Activated T-helper 1 cell treated with Interleukin-2 at 50 U/mL for 16 hours (primary cell): ENCODE data around the gene CNIH2.
"Not testable (repeated sequence)": the region's sequence is repeated elsewhere in the genome, so short reads cannot be mapped to it uniquely, and the experiment has no call there.

Experiments
- DNase-seq: peaks from one replicate; pipeline ENCODE4 v3.0.0-alpha.2; 2020; ENCODE audit warnings: low read depth

Gene CNIH2

DNA sequence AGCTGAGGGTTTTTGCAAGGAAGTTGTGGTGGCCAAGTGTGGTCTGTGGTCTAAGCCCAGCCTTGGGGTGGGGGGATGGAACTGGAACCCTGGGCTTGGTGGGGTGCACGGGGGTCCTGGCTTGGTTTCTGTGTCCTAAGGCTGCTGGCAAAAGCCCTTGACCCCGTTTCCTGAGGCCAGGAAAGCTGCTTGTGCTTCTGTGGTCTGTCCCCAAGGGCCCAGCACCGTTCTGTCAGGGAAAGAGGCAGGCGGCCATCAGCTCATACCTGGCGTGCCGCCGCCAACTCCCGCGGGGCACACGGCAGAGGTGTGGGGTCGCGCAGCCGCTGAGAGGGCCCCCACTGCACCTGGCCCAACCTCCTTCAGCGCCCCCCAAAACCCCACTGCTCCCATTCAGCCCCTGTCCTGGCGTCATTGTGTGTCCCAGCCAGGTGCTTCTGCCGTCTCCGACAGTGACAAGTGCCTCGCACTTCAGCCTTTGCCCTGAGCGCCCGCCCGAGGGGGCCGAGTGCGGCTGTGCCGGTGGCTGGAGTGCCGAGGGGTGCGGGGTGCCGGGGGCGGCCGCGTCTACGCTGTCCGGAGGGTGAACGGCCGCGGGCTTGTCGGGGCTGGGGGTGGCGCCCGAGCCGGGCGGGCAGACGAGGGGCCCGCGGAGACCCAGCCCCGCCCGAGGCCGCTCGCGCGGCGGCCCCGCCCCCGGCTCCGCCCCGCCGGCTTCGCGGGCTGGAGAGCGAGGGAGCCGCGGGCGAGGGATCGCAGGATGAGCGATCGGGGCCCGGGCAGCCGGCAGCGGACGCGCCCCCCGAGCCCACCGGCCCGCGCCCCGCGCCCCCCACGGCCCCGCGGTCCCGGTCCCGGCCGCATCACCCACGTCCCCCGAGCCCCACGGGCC, at the start of gene CNIH2:
CNIH2 (plus strand) TSS at position 705 of the 892 bp plus-strand sequence. CDS start 282 bp downstream, outside the sequence.
- peak; percentile 34 for DNase-seq

DNA sequence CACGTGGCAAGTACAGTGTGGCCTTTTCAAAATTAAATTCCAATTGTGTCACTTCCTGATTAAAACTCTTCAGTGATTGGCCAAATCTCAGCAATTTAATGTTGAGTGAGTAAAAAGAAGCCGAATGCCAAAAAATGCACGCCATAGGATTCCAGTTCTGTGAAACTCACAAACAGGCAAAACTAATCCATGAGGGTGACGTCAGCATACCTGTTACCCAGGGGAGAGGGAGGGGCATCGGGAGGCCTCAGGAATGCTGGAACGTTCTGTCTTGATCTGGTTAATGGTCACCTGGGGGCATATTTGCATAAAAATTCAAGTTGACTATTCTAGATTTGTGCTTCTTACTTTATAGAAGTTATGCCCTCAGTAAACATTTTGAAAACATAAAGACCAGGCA, 49.5 kb upstream of the CNIH2 start:
- no peak for DNase-seq

DNA sequence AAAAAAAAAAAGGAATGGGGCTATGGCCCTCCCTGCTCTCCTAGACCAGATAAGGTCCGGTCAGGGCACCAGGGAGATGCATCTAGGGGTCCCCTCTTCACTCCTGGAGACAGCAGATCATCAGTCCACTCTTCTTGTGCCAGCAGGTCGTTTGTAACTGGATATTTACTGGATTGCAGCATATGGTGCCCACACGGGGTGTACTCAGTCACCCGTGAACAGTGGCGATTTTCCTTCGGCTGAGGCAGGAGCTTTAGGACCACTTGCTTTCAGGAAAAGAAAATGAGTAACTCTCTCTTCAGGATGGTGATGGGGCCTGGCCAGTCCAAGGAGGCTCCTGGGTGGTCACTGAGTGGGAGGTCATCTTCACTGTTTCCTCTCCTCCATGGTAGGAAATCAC, 47.8 kb upstream of the CNIH2 start:
- DNase-seq: no peak

DNA sequence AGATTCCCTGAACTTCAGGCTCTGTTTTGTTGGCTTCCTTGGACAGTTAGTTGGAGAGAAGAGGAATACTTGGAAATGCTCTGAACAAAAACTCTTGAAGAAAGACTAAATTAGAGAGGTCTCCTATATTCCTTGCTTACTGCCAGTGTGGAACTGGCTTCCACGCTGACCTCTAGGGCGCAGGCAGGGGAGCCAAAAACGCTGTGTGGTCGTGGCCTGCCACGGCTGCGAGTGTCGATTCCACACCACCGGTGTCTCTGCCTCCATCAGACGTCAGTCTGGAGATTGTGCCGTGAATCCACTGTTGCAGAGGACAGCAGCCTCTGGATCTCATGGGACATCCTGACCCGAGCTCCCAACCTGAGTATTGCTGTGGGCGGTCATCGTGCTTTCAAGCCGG, 47.0 kb upstream of the CNIH2 start:
- DNase-seq: no peak

DNA sequence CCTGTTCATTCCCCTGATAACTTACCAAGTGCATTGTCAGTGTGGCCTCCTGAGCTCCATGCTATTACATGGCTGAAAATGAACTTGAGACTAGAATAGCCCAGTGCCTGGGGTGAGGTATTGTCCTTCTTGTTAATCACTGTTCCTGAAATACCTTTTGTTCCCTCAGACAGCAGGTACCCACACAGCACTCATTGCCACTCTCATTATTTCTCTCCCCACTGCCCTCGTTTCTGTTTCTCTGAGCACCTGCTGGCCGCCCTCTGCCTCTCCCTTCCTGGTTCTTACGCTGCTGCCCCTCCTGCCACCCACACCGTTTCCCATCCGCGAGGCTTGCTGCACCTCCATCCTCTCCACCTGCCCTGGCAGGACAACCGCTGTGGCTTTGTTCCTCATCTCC, 46.4 kb upstream of the CNIH2 start:
- DNase-seq: no peak

DNA sequence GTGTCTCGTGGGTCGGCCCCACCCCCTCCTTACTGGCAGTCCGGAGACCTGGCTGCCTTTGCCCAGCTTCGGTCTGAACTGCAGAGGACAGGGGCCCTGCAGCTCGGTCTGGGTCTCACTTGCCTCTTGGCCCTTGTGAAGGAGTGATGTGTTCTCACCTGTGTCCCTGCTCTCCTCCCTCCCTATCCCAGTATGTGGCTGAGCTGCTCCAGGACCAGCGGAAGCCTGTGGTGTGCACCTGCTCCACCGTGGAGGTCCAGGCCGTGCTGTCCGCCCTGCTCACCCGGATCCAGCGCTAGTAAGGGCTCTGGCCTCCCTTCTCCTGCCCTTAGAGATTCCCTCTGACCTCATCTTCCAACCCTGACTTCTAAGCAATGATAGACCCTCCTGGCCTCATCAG, 45.2 kb upstream of the CNIH2 start:
- DNase-seq: no peak

DNA sequence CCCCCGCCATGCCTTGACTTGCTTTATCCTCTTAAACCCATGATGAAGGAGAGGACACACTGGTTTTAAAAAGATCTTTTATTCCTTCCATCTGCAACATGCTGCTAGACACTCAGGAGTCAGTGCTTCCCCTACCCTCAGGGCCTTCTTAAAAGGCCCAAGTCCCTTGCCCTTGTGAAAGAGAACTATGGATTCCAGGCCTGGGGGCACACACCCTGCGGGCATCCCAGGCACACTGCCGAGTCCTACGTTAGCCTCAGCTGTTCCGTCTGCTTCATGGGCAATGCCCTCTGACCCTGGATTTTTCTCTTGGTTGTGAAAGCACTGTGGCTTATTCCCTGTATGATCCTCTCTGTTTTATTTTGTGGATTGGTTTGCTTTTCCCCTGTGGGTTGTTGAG, 44.7 kb upstream of the CNIH2 start:
- DNase-seq: no peak

DNA sequence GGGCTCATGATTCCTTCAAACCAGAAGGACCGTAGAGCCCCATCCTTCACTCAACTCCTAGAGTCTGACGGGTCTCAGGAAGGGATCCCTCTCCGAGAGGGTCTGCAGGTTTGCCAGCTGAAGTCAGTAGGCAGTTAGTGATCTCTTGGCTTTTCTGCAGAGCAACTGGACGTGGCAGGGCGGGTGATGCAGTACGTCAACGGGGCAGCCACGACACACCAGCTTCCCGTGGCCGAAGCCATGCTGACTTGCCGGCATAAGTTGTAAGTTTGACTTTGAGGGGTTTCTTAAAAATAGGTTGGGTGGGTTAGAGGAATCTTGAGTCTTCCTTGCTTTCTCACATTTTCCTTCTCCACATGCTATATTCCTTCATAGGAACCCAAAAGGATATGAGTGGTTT, 42.8 kb upstream of the CNIH2 start:
- DNase-seq: no peak

DNA sequence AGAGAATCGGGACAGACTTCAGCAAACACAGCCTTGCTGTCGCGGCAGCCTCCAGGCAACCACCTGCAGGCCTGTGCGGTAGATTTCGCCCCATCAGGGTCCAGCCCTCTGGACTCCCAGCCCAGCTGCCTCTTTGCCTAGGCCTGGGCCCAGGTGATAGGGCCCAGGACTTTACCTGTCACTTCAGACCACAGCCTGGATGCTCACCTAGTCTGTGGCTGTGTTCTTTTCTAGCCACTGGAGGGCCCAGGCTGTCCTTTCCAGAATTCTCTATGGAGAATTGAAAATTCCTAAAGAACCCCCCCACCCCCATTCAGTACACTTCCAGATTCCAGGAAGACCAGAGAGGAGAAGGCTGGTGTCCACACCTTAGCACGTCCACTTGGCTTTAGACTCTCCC, 40.1 kb upstream of the CNIH2 start:
- no peak for DNase-seq

DNA sequence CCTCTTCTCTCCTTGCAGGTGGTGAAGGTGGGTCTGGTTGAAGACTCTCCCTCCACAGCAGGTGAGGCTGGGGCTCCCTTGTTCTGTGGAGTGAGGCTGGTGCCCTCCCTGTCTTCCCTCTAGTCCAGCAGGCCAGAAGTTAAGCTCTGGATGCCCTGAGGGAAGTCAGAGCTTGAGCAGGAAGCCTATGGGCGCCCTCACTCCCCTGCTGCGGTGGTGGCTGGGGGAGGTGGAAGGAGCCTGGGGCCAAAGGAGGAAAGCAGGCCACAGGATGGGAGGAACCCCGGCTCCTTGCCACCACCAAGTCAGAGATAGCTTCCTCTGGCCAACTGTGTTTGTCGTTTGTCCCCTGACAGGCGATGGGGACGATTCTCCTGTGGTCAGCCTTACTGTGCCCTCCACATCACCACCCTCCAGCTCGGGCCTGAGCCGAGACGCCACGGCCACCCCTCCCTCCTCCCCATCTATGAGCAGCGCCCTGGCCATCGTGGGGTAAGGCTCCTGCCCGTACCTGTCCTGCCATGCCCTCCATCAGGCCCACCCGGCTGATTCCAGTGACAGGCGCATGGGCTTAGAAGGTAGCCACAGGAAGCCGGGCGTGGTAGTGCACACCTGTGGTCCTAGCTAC, 39.1 kb upstream of the CNIH2 start:
- no peak for DNase-seq

DNA sequence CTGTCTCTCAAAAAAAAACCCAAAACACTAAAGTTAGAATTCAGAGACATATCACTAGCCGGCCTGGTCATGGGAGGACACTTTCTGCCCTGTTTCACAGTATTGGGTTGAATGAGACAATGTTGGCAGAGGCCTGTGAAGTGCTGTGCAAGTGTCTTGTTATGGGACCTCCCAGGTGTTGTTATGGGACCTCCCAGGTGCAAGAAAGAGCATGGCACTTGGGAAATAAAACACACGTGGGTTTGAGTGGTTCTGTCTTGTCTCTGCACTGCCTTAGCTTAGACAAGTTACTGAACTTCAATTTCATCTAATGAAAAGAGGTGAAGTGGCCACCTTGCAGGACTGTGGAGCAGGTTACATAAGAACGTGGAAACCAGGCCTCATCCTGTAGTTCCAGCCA, 38.5 kb upstream of the CNIH2 start:
- no peak for DNase-seq

DNA sequence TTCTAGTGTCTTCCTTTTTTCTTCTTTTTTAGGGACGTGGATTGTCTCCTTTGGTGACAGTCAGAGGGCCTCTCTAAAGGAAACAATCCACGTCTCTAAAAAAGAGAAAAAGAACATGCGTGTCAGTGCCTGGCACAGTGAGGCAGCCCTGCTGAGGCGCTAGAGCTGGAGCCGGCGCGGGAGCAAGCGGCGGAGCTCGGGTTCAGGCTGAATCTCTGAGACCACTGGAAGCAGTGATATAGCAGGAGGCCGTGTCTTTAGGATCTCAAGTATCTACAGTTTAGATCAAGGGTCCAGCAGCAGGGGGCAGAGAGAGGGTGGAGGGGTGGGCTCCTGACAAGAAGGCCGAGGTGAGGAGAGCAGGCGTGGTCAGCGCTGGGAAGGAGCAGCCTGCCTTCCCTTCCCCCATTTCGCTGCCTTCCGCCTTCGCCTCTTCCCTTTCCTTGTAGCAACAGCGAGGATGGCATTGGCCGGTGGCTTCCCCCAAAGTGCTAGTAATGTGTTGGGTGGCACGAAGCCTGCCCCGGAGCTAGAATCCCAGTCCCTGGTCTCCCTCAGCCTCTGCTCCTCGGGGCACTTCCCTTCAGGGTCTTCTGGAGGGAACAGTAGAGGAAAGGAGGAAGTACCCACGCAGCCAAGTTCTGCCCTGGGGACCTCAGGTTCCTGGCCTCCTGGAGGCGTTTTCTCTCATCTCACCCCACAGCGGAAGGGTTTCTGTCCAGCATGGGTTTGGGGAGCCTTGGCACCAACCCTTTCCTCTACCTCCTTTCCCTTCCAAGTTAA, 37.8 kb upstream of the CNIH2 start:
- no peak for DNase-seq

DNA sequence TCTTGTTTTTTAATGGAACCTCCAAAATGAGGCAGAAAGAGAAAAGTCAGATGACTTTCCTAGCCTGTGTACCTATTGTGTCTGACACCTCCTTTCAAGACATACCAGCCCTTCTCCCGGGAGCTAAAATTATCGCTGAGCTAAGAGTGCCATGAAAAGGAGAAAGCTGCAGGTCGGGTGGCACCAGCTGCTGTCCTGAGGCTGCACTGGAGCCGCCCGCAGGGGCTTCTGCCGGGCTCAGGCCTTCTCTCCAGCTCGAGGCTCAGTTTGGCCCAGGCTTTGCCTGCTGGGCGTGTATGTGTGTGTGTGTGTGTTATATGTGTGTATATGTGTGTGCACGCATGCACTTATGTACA, 37.2 kb upstream of the CNIH2 start:
- no peak for DNase-seq

DNA sequence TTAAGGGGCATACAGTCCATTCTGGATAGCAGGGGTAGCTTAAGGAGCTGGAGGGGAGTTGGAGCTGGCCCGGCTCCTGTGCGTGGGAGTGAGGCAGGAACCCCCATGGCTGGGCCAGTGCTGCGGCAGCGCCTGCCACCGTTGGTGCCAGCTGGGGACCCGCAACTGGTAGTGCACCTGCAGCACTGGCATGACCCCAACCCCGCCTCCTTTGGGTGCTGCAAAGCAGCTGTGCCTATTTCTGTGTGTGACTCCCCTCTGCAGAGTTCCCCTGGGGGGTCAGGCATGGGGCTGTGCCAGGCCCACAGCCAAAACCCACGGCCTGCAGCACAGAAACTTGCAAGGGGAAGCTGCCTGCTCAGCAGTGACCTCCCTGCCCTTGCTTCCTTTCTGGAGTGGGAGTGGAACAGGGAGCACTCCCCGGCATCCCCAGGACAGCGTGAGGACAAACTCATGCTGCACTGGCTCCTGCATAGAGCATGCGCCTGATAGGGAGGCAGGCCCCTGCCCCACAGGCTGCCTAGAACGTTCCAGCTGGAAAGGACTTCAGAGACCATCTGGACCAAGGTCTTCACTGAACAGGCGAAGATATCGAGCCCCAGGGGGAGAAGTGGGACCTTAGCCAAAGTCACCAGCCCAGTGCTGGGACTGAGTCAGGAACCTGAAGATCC, 35.7 kb upstream of the CNIH2 start:
- no peak for DNase-seq

DNA sequence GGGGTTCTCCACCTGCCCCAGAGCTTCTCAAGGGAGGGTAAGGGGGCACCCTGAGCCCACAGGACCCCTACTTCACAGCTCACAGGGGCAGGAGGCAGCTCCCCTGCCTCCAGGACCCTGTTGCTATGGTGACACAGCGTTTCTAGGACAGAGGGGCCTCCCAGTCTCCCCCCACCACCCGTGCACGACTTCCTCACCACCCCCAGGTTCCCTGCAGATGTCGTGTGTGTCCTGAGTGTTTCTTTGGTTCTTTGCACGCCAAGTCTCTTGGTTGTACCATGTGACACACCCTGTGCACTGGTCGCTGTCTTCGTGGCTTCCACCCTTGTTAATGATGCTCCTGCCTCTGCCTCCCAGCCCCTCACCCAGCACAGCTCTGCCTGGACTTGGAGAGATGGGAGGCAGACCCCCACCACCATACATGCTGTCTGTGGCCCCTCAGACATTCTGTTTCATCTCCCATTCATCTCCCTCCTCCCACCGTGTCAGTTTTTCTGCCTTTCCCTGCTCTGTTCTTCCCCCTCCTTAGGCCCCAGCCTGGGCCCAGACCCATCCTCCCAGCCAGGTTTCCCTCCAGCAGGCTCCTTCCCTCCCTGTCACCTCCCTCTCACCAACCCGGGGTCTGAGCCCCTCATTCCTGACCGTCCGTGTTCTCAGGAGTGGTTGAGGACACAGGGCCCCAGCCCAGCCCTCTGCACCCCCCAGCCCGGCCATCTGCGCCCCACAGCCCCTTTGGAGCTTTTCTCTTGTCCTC, 34.0 kb upstream of the CNIH2 start:
- no peak for DNase-seq

DNA sequence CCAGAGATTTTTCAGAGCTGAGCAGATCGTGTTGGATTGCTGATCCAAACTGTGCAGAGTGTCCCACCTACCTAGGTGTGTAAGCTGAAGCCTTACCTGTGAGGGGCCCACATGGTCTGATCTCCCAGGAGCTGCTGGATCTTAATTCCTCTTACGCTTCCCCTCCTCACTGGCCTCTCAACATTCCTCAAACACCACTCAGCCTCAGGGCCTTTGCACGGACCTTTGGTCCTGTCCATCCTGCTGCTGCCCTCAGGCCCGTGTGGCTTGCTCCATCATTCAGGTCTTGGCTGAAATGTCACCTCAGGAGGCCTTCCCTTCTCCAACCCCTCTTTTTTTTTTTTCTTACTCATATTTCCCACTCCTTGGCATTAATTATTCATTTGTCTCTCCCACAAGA, 30.7 kb upstream of the CNIH2 start:
- no peak for DNase-seq

DNA sequence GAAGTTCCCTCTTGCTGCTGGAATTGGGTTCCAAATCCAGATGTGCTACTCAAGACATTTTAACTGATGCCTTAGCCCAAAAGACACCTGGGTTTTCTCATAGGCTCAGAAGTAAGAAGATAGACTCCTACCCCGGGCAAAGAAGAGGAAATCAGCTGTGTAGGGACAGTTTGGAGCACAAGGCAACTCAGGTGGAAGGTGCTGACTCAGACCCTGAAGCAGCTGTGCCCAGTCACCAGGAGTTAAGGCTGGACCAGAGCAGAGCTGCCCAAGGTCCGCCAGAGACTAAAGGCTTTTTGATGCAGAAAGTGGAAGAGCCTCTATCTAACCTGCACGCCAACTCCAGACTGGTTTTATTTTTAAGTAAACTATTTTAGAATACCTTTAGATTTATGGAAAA, 30.2 kb upstream of the CNIH2 start:
- no peak for DNase-seq

DNA sequence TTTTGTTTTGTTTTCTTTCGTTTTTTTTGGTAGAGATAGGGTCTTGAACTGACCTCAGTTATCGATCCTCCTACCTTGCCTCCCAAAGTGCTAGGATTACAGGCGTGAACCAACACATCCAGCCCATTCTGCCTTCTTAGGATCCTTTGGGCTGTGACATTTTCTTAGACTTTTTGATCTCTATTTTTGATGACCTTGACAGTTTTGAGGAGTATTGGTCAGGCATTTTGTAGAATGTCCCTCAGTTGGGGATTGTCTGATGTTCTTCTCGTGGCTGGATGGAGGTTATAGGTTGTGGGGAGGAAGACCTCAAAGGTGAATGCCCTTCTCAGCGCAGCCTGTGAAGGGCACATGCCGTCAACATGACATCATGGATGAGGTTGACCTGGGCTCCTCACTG, 29.1 kb upstream of the CNIH2 start:
- DNase-seq: no peak

DNA sequence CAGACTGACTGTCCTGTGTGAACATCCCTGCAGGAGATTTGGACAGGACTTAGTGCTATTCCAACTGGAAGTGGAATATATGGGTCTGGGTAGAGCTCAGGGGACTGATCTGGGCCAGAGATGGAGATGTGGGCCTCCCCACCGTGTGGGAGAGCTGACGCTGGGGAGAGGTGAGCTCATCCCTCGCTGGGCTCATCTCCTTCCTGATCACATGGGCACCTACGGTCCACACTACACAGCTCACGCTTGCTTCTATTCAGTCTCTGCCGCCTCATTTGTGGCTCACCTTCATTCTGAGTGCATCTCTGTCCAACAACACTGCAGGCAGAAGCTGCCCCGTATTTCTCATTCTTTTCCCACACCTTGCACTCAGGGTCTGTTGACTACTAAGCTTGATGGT, 26.2 kb upstream of the CNIH2 start:
- no peak for DNase-seq

DNA sequence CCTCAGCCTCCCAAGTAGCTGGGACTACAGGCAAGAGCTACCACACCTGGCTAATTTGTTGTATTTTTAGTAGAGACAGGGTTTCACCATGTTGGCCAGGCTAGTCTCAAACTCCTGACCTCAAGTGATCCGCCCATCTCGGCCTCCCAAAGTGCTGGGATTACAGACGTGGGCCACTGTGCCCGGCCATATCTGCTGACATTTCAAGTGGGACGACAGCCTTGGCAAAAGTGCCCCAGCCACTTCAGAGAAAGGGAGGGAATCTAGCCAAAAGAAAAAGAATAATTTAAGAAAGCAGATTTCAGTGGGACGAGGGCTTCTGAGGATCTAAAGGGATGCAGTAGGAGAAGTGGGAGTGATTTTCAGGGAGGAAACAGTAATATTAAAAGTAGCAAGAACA, 24.9 kb upstream of the CNIH2 start:
- DNase-seq: not testable (repeated sequence)

DNA sequence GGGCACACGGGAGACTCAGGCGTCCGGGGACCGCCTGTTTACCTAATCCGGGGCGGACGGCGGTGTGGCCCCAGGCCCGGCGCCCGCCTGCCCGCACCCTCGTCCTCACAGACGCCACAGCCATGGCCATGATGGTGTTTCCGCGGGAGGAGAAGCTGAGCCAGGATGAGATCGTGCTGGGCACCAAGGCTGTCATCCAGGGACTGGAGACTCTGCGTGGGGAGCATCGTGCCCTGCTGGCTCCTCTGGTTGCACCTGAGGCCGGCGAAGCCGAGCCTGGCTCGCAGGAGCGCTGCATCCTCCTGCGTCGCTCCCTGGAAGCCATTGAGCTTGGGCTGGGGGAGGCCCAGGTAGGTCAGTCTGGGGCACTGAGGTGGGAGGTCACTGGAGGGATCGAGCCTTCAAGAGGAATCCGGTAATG, 19.5 kb upstream of the CNIH2 start:
- DNase-seq: no peak

DNA sequence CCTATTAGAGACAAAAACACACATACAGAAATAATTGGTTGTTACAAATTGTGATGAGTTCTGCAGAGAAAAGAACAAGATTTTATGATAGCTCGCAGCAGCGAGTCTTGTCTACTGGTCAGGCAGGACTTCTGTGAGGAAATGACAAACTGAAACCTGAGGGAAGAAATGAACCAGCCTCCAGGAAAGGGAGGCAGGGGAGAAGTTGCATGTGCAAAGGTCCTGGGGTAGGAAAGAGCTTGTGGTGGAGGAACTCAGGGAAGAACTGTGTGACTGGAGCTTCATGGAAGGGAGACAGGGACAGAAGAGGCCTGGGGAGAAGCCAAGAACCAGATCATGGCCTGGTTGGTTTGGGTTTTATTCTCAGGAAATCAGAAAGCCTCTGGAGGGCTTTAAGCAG, 18.8 kb upstream of the CNIH2 start:
- no peak for DNase-seq
